Smooth muscle cell (in vitro differentiated cells): ENCODE results near the gene SEMA4C. TPM values are rescaled to one million over a fixed set of nuclear protein-coding genes. Genes with fewer than 3 reads are reported as not detected.

Experiments used
- DNase-seq: peaks from one replicate; lab custom pipeline; 2025; ENCODE audit not compliant: unreplicated experiment; lab: John Stamatoyannopoulos, UW
- H2AFZ ChIP-seq: fragments of 200-600 bp; sonication (generic); 2 replicates; pipeline ENCODE4 v1.6.0; 2016; ENCODE audit warnings: antibody characterized with exemption, low read depth, mild to moderate bottlenecking
- H3F3A ChIP-seq: fragments of 200-600 bp; sonication (generic); 2 replicates; pipeline ENCODE4 v1.6.0; 2017; ENCODE audit warnings: antibody characterized with exemption, low read depth
- H3K27ac ChIP-seq: fragments of 200-600 bp; sonication (generic); 2 replicates; pipeline ENCODE4 v1.5.1; 2016; ENCODE audit warnings: low read depth, mild to moderate bottlenecking
- H3K27me3 ChIP-seq: fragments of 200-600 bp; sonication (generic); 2 replicates; pipeline ENCODE4 v1.6.1; 2016; ENCODE audit warnings: low read depth, mild to moderate bottlenecking
- H3K36me3 ChIP-seq: fragments of 200-600 bp; sonication (generic); 2 replicates; pipeline ENCODE4 v1.5.1; 2016; ENCODE audit warnings: low read depth
- H3K4me1 ChIP-seq: fragments of 200-600 bp; sonication (generic); 2 replicates; pipeline ENCODE4 v1.5.1; 2016; ENCODE audit warnings: low read depth
- H3K4me2 ChIP-seq: fragments of 200-600 bp; sonication (generic); 2 replicates; pipeline ENCODE4 v1.6.0; 2016; ENCODE audit warnings: mild to moderate bottlenecking
- H3K4me3 ChIP-seq: fragments of 200-600 bp; sonication (generic); 2 replicates; pipeline ENCODE4 v1.5.1; 2016; ENCODE audit warnings: mild to moderate bottlenecking
- H3K79me2 ChIP-seq: fragments of 200-600 bp; sonication (generic); 2 replicates; pipeline ENCODE4 v1.6.0; 2016; ENCODE audit warnings: low read depth, mild to moderate bottlenecking
- H3K9ac ChIP-seq: fragments of 200-600 bp; sonication (generic); 2 replicates; pipeline ENCODE4 v1.6.0; 2016; ENCODE audit warnings: low read depth
- H3K9me3 ChIP-seq: fragments of 200-600 bp; sonication (generic); replicated peaks from 2 replicates; pipeline ENCODE4 v1.5.1; 2016; ENCODE audit warnings: low read depth
- H4K20me1 ChIP-seq: fragments of 200-600 bp; sonication (generic); 2 replicates; pipeline ENCODE4 v1.6.0; 2016; ENCODE audit warnings: low read depth
- WGBS: methylation state at CpG from one replicate; pipeline ENCODE4 v1.1.7; 2016; ENCODE audit warnings: low lambda C conversion rate; 5-methylcytosine and 5-hydroxymethylcytosine counted together
- polyA plus RNA-seq: library from polyadenylated mRNA; unstranded; fragments of >200 nt; fragmentation: Nextera tagmentation; extraction: Ambion mirVana; gene quantifications from 2 replicates; pipeline ENCODE4 v1.2.1, GENCODE V29; 2016
- total RNA-seq: library from RNA; depleted of rRNA; stranded (reverse); fragments of >200 nt; gene quantifications from 2 replicates; pipeline ENCODE4 v1.2.3, GENCODE V29; 2014
- TF ChIP-seq, protein P1 (sequence below): fragments of 200-600 bp; sonication (generic); IDR thresholded peaks from 2 replicates; pipeline ENCODE4 v1.5.1; 2017; ENCODE audit warnings: borderline replicate concordance, mild to moderate bottlenecking, antibody characterized with exemption; ENCODE audit not compliant: insufficient read depth, poor library complexity, severe bottlenecking

Gene SEMA4C
- total and polyA plus RNA-seq, 2 experiments from 2014 or later: 40.7 to 41.0 TPM

DNA sequence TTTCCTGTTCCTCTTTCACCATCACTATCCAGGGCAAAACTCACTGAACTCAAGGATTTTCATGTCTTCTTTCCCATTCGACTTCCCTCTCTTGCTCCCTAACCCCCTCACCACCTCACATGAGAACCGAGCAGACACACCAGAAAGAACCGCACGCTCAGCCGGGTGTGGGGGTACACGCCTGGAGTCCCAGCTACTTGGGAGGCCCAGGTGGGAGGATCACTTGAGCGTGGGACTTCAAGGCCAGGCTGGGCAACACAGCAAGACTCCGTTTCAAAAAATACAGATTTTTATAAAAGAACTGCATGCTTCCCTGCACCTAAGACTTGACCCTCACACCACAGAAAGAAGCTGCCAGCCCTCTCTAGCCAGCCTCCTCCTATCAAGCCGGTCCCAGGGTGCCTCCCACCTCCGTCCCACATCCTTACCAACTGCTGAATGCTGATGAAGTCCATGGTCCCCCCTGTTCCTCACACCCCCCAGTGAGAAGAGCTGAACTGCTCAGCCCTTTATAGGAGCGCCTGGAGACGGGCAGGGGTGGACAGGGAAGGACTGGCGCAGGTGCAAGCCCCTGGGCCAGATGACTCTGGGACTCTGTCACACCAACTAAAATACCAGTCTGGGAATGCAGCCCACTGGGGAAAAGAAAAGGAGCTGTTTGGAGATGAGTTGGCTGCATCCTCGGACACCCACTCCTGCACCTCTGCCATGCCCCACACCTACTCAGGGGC is 26.2 kb downstream of the SEMA4C start, which contains the start of gene ANKRD23:
TSS of gene ANKRD23 (minus strand) at position 484 of the 731 bp plus-strand sequence. CDS start at position 455, 29 bp downstream.
- TF ChIP-seq, protein P1, sequence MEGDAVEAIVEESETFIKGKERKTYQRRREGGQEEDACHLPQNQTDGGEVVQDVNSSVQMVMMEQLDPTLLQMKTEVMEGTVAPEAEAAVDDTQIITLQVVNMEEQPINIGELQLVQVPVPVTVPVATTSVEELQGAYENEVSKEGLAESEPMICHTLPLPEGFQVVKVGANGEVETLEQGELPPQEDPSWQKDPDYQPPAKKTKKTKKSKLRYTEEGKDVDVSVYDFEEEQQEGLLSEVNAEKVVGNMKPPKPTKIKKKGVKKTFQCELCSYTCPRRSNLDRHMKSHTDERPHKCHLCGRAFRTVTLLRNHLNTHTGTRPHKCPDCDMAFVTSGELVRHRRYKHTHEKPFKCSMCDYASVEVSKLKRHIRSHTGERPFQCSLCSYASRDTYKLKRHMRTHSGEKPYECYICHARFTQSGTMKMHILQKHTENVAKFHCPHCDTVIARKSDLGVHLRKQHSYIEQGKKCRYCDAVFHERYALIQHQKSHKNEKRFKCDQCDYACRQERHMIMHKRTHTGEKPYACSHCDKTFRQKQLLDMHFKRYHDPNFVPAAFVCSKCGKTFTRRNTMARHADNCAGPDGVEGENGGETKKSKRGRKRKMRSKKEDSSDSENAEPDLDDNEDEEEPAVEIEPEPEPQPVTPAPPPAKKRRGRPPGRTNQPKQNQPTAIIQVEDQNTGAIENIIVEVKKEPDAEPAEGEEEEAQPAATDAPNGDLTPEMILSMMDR: no peak
- no peak within 1 kb of the TSS for H3K4me2 ChIP-seq
- no peak for DNase-seq
- no peaks in the 10 kb centered on the region for H3K27me3 ChIP-seq
- no peak within 1 kb of the TSS for H2AFZ ChIP-seq
- H3K4me3 ChIP-seq: no peak within 1 kb of the TSS
- H3K36me3 ChIP-seq: no peaks in the 10 kb centered on the region
- H3K9ac ChIP-seq: no peak within 1 kb of the TSS
- no peak within 1 kb of the TSS for H3K27ac ChIP-seq
- no peaks in the 10 kb centered on the region for H3K4me1 ChIP-seq
- no peaks in the 10 kb centered on the region for H3F3A ChIP-seq
- H4K20me1 ChIP-seq: no peaks in the 10 kb centered on the region
- no peaks in the 10 kb centered on the region for H3K9me3 ChIP-seq
- H3K79me2 ChIP-seq: no peaks in the 10 kb centered on the region
- WGBS: 96% methylated on average over 14 of the region's 14 CpGs

DNA sequence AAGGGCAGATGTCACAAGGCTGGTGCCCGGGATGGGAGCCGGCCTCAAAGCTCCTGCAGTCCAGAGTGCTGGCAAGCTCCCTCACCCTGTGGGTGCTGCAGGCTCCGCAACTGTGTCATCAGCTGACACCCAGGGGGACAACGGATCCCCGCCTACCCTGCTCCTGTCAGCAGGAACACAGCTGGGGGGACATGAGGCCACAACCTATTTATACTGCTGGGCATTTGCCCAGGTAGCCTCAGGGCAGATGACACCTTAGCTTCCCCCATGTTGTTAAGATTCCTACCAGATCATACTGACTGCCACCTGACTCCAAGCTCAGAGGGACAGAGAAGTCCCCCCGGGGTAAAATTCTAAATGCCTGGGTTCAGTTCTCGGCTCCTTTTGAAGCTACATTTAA is 27.3 kb downstream of the SEMA4C start:
- Histone ChIP-seq H3K27ac (no peak overlapping the region), H2AFZ (no peak overlapping the region), H3K9me3 (no peaks in the 10 kb centered on the region), H3K4me3 (no peak overlapping the region), H3K79me2 (no peaks in the 10 kb centered on the region), H3K9ac (no peak overlapping the region), H3K27me3 (no peaks in the 10 kb centered on the region), H3K4me1 (no peaks in the 10 kb centered on the region), H3F3A (no peaks in the 10 kb centered on the region), H4K20me1 (no peaks in the 10 kb centered on the region), H3K36me3 (no peaks in the 10 kb centered on the region), H3K4me2 (no peak overlapping the region)
- DNase-seq: no peak
- TF ChIP-seq, protein P1: no peak
- WGBS: 91% methylated on average over 7 of the region's 7 CpGs

DNA sequence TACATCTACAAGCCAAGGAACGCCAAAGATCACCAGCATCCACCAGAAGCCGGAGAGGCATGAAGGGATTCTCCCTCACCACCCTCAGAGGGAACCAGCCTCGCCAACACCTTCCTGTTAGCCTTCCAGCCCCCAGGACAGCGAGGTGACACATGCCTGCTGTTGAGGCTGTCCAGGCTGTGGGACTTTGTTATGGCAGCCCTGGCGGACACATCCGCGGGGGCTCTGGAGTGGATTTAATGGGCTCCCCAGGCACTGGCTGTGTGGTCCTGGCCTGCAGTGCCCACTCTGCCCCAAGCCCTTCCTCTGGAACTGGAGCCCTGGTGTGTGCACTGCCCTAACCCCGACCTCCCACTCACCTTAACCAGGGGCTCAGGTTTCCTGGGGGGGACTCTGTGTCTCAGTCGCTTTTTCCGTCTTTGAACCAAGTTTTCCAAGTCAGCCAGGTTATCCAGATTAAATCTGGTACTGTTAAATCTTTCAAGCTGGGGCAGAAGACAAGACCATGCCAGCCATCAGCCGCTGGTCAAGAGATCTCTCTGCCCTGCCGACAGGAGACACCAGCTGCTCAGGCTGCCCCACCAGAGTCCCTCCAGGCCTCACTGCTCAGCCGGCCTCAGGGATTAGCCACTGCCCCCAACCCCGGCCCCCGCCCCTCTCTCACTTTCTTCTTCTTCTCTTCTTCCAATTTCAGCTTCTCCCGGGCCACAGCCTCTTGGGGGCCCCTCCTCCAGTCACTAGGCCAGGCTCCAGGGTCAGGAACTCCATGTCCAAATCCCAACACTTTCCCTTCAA is 28.0 kb downstream of the SEMA4C start:
- TF ChIP-seq, protein P1: no peak
- Histone ChIP-seq H3K4me3 (no peak overlapping the region), H3K27me3 (no peaks in the 10 kb centered on the region), H3K9ac (no peak overlapping the region), H2AFZ (no peak overlapping the region), H3K79me2 (no peaks in the 10 kb centered on the region), H3K4me2 (no peak overlapping the region), H3K4me1 (no peaks in the 10 kb centered on the region), H3K36me3 (no peaks in the 10 kb centered on the region), H3F3A (no peaks in the 10 kb centered on the region), H3K27ac (no peak overlapping the region), H3K9me3 (no peaks in the 10 kb centered on the region), H4K20me1 (no peaks in the 10 kb centered on the region)
- DNase-seq: no peak
- 92% methylated on average over 13 of the region's 16 CpGs for WGBS
